DND-41 (cell line): ENCODE measurements around the gene METTL13.

Source experiments
- ATAC-seq: fragments of 200-7000 bp; cut with Tn5 transposase; 3 replicates; pipeline ENCODE4 v1.9.1; 2021; ENCODE audit warnings: low read depth; ENCODE audit not compliant: insufficient read depth
- DNase-seq: peaks from one replicate; pipeline ENCODE4 v3.0.0-alpha.2; 2020
- H2AFZ ChIP-seq: 2 replicates; pipeline ENCODE4 v1.6.0; 2012; ENCODE audit warnings: low read depth, low read length
- H3K27ac ChIP-seq: 2 replicates; pipeline ENCODE4 v1.5.1; 2012; ENCODE audit warnings: low read length, inconsistent platforms
- H3K27me3 ChIP-seq: fragments of 200-600 bp; sonication (generic); 2 replicates; pipeline ENCODE4 v1.6.0; 2012; ENCODE audit warnings: low read length, mild to moderate bottlenecking, inconsistent platforms; ENCODE audit not compliant: insufficient read depth, poor library complexity
- H3K36me3 ChIP-seq: 2 replicates; pipeline ENCODE4 v1.5.1; 2012; ENCODE audit warnings: low read length, inconsistent platforms; ENCODE audit not compliant: insufficient read depth
- H3K4me1 ChIP-seq: 2 replicates; pipeline ENCODE4 v1.5.1; 2012; ENCODE audit warnings: mild to moderate bottlenecking, low read length; ENCODE audit not compliant: insufficient read depth
- H3K4me2 ChIP-seq: 2 replicates; pipeline ENCODE4 v1.6.0; 2012; ENCODE audit warnings: mild to moderate bottlenecking, moderate library complexity, low read length, inconsistent platforms; ENCODE audit not compliant: insufficient read depth
- H3K4me3 ChIP-seq, 2 experiments: fragments of 200-600 bp in 1 of 2; shearing (Covaris generic) in 1 of 2; 2 replicates each; pipeline ENCODE4 v1.5.1; 2012 to 2016; ENCODE audit warnings: inconsistent platforms in 2 of 2, low read length in 2 of 2, mild to moderate bottlenecking in 2 of 2, low read depth in 1 of 2, moderate library complexity in 1 of 2
- H3K79me2 ChIP-seq: 2 replicates; pipeline ENCODE4 v1.6.0; 2012; ENCODE audit warnings: low read length, inconsistent platforms; ENCODE audit not compliant: insufficient read depth
- H3K9ac ChIP-seq: 2 replicates; pipeline ENCODE4 v1.6.0; 2012; ENCODE audit warnings: low read depth, mild to moderate bottlenecking, inconsistent platforms, low read length, moderate library complexity
- H3K9me3 ChIP-seq: 2 replicates; pipeline ENCODE4 v1.5.1; 2012; ENCODE audit warnings: low read length, moderate library complexity, mild to moderate bottlenecking, inconsistent platforms; ENCODE audit not compliant: insufficient read depth, severe bottlenecking
- H4K20me1 ChIP-seq: 2 replicates; pipeline ENCODE4 v1.6.0; 2012; ENCODE audit warnings: low read length; ENCODE audit not compliant: insufficient read depth
- CTCF ChIP-seq: IDR thresholded peaks from 2 replicates; pipeline ENCODE4 v1.5.1; 2012; ENCODE audit warnings: borderline replicate concordance, low read length, moderate library complexity, mild to moderate bottlenecking; ENCODE audit not compliant: poor library complexity, severe bottlenecking; ENCODE audit errors: extremely low read depth
- EZH2 ChIP-seq: IDR thresholded peaks from 3 replicates; pipeline ENCODE4 v1.6.1; 2012; ENCODE audit warnings: borderline replicate concordance, low read depth, mild to moderate bottlenecking, moderate library complexity, low read length, inconsistent platforms; ENCODE audit not compliant: severe bottlenecking

The METTL13 gene

GRCh38 chr1:171826973-171827372, 45.5 kb downstream of the METTL13 start:
- H3K4me1 ChIP-seq, result no peaks in the 10 kb centered on the region
- TF ChIP-seq CTCF, result no peak

DNA sequence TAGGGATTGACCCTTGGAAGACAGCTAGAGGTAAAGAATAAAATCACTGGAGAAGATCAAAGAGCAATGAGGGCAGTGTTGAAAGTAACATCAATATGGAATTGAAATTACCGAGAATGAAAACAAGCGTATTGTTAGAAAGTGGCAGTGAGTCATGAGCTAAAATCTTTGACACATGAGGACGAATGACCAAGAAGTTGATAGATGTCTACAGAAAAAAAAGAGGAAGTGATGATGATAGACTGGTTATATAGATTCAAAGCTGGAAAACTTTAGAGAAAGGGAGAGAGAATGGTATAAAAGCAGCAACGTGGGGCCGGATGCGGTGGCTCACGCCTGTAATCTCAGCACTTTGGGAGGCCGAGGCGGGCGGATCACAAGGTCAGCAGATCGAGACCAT, 47.3 kb downstream of the METTL13 start:
- H4K20me1 ChIP-seq, result no peaks in the 10 kb centered on the region
- no peaks in the 10 kb centered on the region for H3K4me1 ChIP-seq
- H3K79me2 ChIP-seq, result no peaks in the 10 kb centered on the region
- no peak overlapping the region for H3K27ac ChIP-seq
- H2AFZ ChIP-seq, result no peak overlapping the region
- H3K4me3 ChIP-seq, result no peak overlapping the region
- no peak overlapping the region for H3K4me2 ChIP-seq
- H3K9me3 ChIP-seq, result peaks cover 11% of the 10 kb centered on the region
- no peak for TF ChIP-seq EZH2
- DNase-seq, result no peak
- H3K9ac ChIP-seq, result no peak overlapping the region
- H3K36me3 ChIP-seq, result no peaks in the 10 kb centered on the region
- H3K27me3 ChIP-seq, result no peaks in the 10 kb centered on the region
- no peak for ATAC-seq

More at GRCh38 chr1:171826973-171827372, 45.5 kb downstream of the METTL13 start:
- no peak for ATAC-seq
- Histone ChIP-seq H3K27ac (no peak overlapping the region), H3K27me3 (no peaks in the 10 kb centered on the region), H4K20me1 (no peaks in the 10 kb centered on the region), H3K36me3 (no peaks in the 10 kb centered on the region), H2AFZ (no peak overlapping the region), H3K4me3 (no peak overlapping the region), H3K9me3 (peaks cover 11% of the 10 kb centered on the region), H3K4me2 (no peak overlapping the region), H3K9ac (no peak overlapping the region), H3K79me2 (no peaks in the 10 kb centered on the region)
- no peak for DNase-seq

DNA sequence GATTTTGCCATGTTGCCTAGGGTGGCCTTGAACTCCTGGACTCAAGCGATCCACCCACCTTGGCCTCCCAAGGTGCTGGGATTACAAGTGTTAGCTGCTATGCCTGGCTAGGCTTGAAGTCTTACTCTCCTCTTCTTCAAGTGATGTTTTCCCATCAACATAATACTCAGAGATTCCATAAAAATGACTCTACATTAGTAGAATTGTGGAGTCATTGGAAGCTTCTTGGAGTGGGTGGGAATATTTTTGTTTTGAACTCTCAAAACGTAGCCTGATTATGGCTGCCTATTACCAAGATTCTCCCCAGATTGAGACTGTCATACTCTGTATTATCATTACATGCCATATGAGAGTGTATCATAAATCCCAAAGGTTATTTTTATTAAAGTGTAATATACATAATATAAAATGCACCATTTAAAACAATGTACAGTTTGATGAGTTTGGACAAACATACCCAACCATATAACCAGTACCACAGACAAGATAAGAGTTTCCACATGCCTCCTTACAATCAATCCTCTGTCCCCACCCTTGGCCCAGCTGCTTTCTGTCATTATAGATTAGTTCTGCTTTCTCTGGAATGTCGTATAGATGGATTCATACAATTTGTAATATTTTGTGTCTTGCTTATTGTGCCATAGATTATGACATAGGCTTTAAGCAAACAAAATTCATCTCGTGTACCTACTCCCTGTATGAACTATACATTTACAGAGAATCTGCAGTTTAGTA, 51.8 kb downstream of the METTL13 start:
- H3K36me3 ChIP-seq, result no peaks in the 10 kb centered on the region
- H3K4me1 ChIP-seq, result no peaks in the 10 kb centered on the region
- DNase-seq, result no peak
- H3K79me2 ChIP-seq, result no peaks in the 10 kb centered on the region
- no peaks in the 10 kb centered on the region for H3K9me3 ChIP-seq
- no peak overlapping the region for H2AFZ ChIP-seq
- no peak overlapping the region for H3K4me3 ChIP-seq
- no peaks in the 10 kb centered on the region for H4K20me1 ChIP-seq
- H3K4me2 ChIP-seq, result no peak overlapping the region
- no peak overlapping the region for H3K27ac ChIP-seq
- no peak for ATAC-seq
- H3K9ac ChIP-seq, result no peak overlapping the region
- no peaks in the 10 kb centered on the region for H3K27me3 ChIP-seq
- TF ChIP-seq CTCF (no peak), EZH2 (no peak)

- Histone ChIP-seq H4K20me1 (no peaks in the 10 kb centered on the region), H2AFZ (no peak overlapping the region), H3K4me1 (no peaks in the 10 kb centered on the region), H3K9ac (no peak overlapping the region), H3K27ac (no peak overlapping the region), H3K9me3 (no peaks in the 10 kb centered on the region), H3K4me2 (no peak overlapping the region), H3K79me2 (no peaks in the 10 kb centered on the region), H3K4me3 (no peak overlapping the region), H3K27me3 (no peaks in the 10 kb centered on the region), H3K36me3 (no peaks in the 10 kb centered on the region)
- TF ChIP-seq CTCF (no peak), EZH2 (no peak)
- DNase-seq, result no peak
- ATAC-seq, result no peak
Observed at GRCh38 chr1:171834821-171835220, 53.4 kb downstream of the METTL13 start.
